ENCODE data around the gene TBXAS1.

TBXAS1 gene

GRCh38 chr7:139848274-139848673 lies 19.2 kb downstream of the TBXAS1 start:
- Histone ChIP-seq H2AFZ (ENCODE audit: low read depth, low read length, severe bottlenecking) (no peak overlapping the region), H3K4me2 (ENCODE audit: low read depth, low read length, poor library complexity, severe bottlenecking) (no peak overlapping the region), H3F3A (ENCODE audit: insufficient read depth) (no peaks in the 10 kb centered on the region), H4K20me1 (ENCODE audit: low read depth, low read length) (no peaks in the 10 kb centered on the region), H3K79me2 (ENCODE audit: insufficient read depth, low read length) (no peaks in the 10 kb centered on the region), H3K4me3 (ENCODE audit: insufficient read depth, low read length, poor library complexity, severe bottlenecking) (no peak overlapping the region), H3K9me2 (replicated peaks; ENCODE audit: insufficient read depth, low read length) (no peaks in the 10 kb centered on the region), H3K9me3 (ENCODE audit: insufficient read depth, low read length) (no peaks in the 10 kb centered on the region), H3K27me3 (ENCODE audit: low read length) (peaks cover 5% of the 10 kb centered on the region; the same call in 1 of the 2 replicates), H3K36me3 (ENCODE audit: low read length) (no peaks in the 10 kb centered on the region), H3K27ac (ENCODE audit: low read depth, low read length) (no peak overlapping the region), H3K9ac (ENCODE audit: low read length) (no peak overlapping the region)
- TF ChIP-seq, protein P1, sequence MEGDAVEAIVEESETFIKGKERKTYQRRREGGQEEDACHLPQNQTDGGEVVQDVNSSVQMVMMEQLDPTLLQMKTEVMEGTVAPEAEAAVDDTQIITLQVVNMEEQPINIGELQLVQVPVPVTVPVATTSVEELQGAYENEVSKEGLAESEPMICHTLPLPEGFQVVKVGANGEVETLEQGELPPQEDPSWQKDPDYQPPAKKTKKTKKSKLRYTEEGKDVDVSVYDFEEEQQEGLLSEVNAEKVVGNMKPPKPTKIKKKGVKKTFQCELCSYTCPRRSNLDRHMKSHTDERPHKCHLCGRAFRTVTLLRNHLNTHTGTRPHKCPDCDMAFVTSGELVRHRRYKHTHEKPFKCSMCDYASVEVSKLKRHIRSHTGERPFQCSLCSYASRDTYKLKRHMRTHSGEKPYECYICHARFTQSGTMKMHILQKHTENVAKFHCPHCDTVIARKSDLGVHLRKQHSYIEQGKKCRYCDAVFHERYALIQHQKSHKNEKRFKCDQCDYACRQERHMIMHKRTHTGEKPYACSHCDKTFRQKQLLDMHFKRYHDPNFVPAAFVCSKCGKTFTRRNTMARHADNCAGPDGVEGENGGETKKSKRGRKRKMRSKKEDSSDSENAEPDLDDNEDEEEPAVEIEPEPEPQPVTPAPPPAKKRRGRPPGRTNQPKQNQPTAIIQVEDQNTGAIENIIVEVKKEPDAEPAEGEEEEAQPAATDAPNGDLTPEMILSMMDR (IDR thresholded peaks at IDR 0.05; ENCODE audit: insufficient read depth, low read length, poor library complexity, severe bottlenecking) = no peak
- no peak for TF ChIP-seq EZH2phosphoT487 (conservative IDR thresholded peaks at IDR 0.05; ENCODE audit: low read length)

GRCh38 chr7:139850906-139851305 lies 21.8 kb downstream of the TBXAS1 start:
- Histone ChIP-seq H3K9me3 (ENCODE audit: insufficient read depth, low read length) (no peaks in the 10 kb centered on the region), H3K4me2 (ENCODE audit: low read depth, low read length, poor library complexity, severe bottlenecking) (no peak overlapping the region), H3F3A (ENCODE audit: insufficient read depth) (no peaks in the 10 kb centered on the region), H3K4me3 (ENCODE audit: insufficient read depth, low read length, poor library complexity, severe bottlenecking) (no peak overlapping the region), H3K27me3 (ENCODE audit: low read length) (peaks cover 5% of the 10 kb centered on the region; the same call in 1 of the 2 replicates), H2AFZ (ENCODE audit: low read depth, low read length, severe bottlenecking) (no peak overlapping the region), H3K9ac (ENCODE audit: low read length) (no peak overlapping the region), H3K9me2 (replicated peaks; ENCODE audit: insufficient read depth, low read length) (no peaks in the 10 kb centered on the region), H4K20me1 (ENCODE audit: low read depth, low read length) (no peaks in the 10 kb centered on the region), H3K27ac (ENCODE audit: low read depth, low read length) (no peak overlapping the region), H3K79me2 (ENCODE audit: insufficient read depth, low read length) (no peaks in the 10 kb centered on the region), H3K36me3 (ENCODE audit: low read length) (no peaks in the 10 kb centered on the region)
- TF ChIP-seq, protein P1 (IDR thresholded peaks at IDR 0.05; ENCODE audit: insufficient read depth, low read length, poor library complexity, severe bottlenecking) = no peak
- no peak for TF ChIP-seq EZH2phosphoT487 (conservative IDR thresholded peaks at IDR 0.05; ENCODE audit: low read length)

- no peaks in the 10 kb centered on the region for H3K79me2 ChIP-seq (ENCODE audit: insufficient read depth, low read length)
- H3K9me3 ChIP-seq (ENCODE audit: insufficient read depth, low read length) = no peaks in the 10 kb centered on the region
- H3K9ac ChIP-seq (ENCODE audit: low read length) = no peak overlapping the region
- H3K27ac ChIP-seq (ENCODE audit: low read depth, low read length) = no peak overlapping the region
- no peak overlapping the region for H3K4me3 ChIP-seq (ENCODE audit: insufficient read depth, low read length, poor library complexity, severe bottlenecking)
- no peaks in the 10 kb centered on the region for H3F3A ChIP-seq (ENCODE audit: insufficient read depth)
- no peaks in the 10 kb centered on the region for H3K9me2 ChIP-seq (replicated peaks; ENCODE audit: insufficient read depth, low read length)
- H3K27me3 ChIP-seq (ENCODE audit: low read length) = peaks cover 5% of the 10 kb centered on the region; the same call in 1 of the 2 replicates
- TF ChIP-seq, protein P1 (IDR thresholded peaks at IDR 0.05; ENCODE audit: insufficient read depth, low read length, poor library complexity, severe bottlenecking) = no peak
- H3K36me3 ChIP-seq (ENCODE audit: low read length) = no peaks in the 10 kb centered on the region
- no peaks in the 10 kb centered on the region for H4K20me1 ChIP-seq (ENCODE audit: low read depth, low read length)
- no peak overlapping the region for H3K4me2 ChIP-seq (ENCODE audit: low read depth, low read length, poor library complexity, severe bottlenecking)
- no peak overlapping the region for H2AFZ ChIP-seq (ENCODE audit: low read depth, low read length, severe bottlenecking)
These were observed 22.9 kb downstream of the TBXAS1 start for GRCh38 chr7:139851770-139852481.
